IMR-90 (cell line): Measurements from ENCODE around the gene ARHGAP23. TPM values are rescaled to one million over a fixed set of nuclear protein-coding genes. Genes with fewer than 3 reads are reported as not detected.

Source experiments
- ATAC-seq: fragments of 200-7000 bp; cut with Tn5 transposase; 2 replicates; pipeline ENCODE4 v1.9.1; 2020; ENCODE audit warnings: low read depth, mild to moderate bottlenecking, moderate library complexity
- BruUV-seq: library from RNA; stranded (reverse); fragments of 400-500 nt; replicated peaks from 2 replicates; lab custom pipeline; 2021; lab: Mats Ljungman, UMichigan
- CTCF ChIA-PET: fragments of 300-600 bp; formaldehyde crosslinking; extraction: SDS; loops from one replicate; lab custom pipeline; 2021; ENCODE audit warnings: antibody characterized with exemption; lab: Yijun Ruan, JAX
- POLR2A ChIA-PET: fragments of 300-600 bp; sonication (Branson Sonifier 250); formaldehyde crosslinking; loops from one replicate; lab custom pipeline; 2022; ENCODE audit warnings: antibody characterized with exemption; ENCODE audit not compliant: unreplicated experiment; lab: Charles Lee
- DNase-seq: peaks from one replicate; pipeline ENCODE4 v3.0.0; 2013
- H2AFZ ChIP-seq: replicated peaks from 2 replicates; pipeline ENCODE3; 2013; ENCODE audit warnings: low read length, mild to moderate bottlenecking; ENCODE audit not compliant: poor library complexity
- H2AK5ac ChIP-seq: 2 replicates; pipeline ENCODE4 v1.6.1; 2013; ENCODE audit warnings: low read depth, low read length, inconsistent platforms
- H2AK9ac ChIP-seq: replicated peaks from 2 replicates; pipeline ENCODE3; 2013; ENCODE audit warnings: mild to moderate bottlenecking, low read depth, low read length, moderate library complexity; ENCODE audit not compliant: poor library complexity
- H2BK120ac ChIP-seq: 2 replicates; pipeline ENCODE4 v1.6.1; 2013; ENCODE audit warnings: low read depth, low read length, inconsistent platforms
- H2BK15ac ChIP-seq: 3 replicates; pipeline ENCODE4 v1.6.1; 2013; ENCODE audit warnings: low read depth, low read length, inconsistent platforms
- H2BK20ac ChIP-seq: 2 replicates; pipeline ENCODE4 v1.6.1; 2013; ENCODE audit warnings: low read depth, mild to moderate bottlenecking, inconsistent platforms, low read length, moderate library complexity
- H2BK5ac ChIP-seq: 2 replicates; pipeline ENCODE4 v1.6.1; 2013; ENCODE audit warnings: mild to moderate bottlenecking, low read depth, low read length, inconsistent platforms; ENCODE audit not compliant: poor library complexity, severe bottlenecking
- H3K14ac ChIP-seq: replicated peaks from 2 replicates; pipeline ENCODE4 v1.6.1; 2013; ENCODE audit warnings: low read depth, low read length, inconsistent platforms
- H3K18ac ChIP-seq: 2 replicates; pipeline ENCODE4 v1.6.1; 2013; ENCODE audit warnings: low read depth, low read length, control low read depth
- H3K23ac ChIP-seq: 2 replicates; pipeline ENCODE4 v1.6.1; 2013; ENCODE audit warnings: low read depth, low read length, inconsistent platforms
- H3K27ac ChIP-seq: 2 replicates; pipeline ENCODE4 v1.5.1; 2013; ENCODE audit warnings: mild to moderate bottlenecking, control low read depth, low read length; ENCODE audit not compliant: insufficient read depth
- H3K27me3 ChIP-seq: 2 replicates; pipeline ENCODE4 v1.6.1; 2013; ENCODE audit warnings: low read length; ENCODE audit not compliant: control insufficient read depth, insufficient read depth
- H3K36me3 ChIP-seq: 2 replicates; pipeline ENCODE4 v1.6.1; 2013; ENCODE audit warnings: low read length, mixed read lengths; ENCODE audit not compliant: control insufficient read depth, insufficient read depth
- H3K4ac ChIP-seq: 2 replicates; pipeline ENCODE4 v1.6.1; 2013; ENCODE audit warnings: low read depth, low read length, inconsistent platforms
- H3K4me1 ChIP-seq: 2 replicates; pipeline ENCODE4 v1.6.1; 2013; ENCODE audit warnings: low read length, mixed read lengths; ENCODE audit not compliant: control insufficient read depth, insufficient read depth
- H3K4me2 ChIP-seq: 2 replicates; pipeline ENCODE4 v1.6.1; 2013; ENCODE audit warnings: low read depth, mild to moderate bottlenecking, control low read depth, low read length, moderate library complexity
- H3K4me3 ChIP-seq: 2 replicates; pipeline ENCODE4 v1.5.1; 2013; ENCODE audit warnings: low read depth, mild to moderate bottlenecking, control low read depth, low read length, moderate library complexity; ENCODE audit not compliant: insufficient read depth
- H3K56ac ChIP-seq: 2 replicates; pipeline ENCODE4 v1.6.1; 2013; ENCODE audit warnings: low read length, inconsistent platforms; ENCODE audit not compliant: insufficient read depth; ENCODE audit errors: extremely low read depth
- H3K79me1 ChIP-seq, 2 experiments: 2 replicates each; pipeline ENCODE4 v1.6.1; 2013; ENCODE audit warnings: low read length in 2 of 2, inconsistent platforms in 1 of 2, low read depth in 1 of 2
- H3K9ac ChIP-seq: 2 replicates; pipeline ENCODE4 v1.6.1; 2013; ENCODE audit warnings: low read depth, low read length, control low read depth
- H3K9me1 ChIP-seq: 2 replicates; pipeline ENCODE4 v1.6.1; 2013; ENCODE audit warnings: low read length, inconsistent platforms; ENCODE audit not compliant: insufficient read depth
- H3K9me3 ChIP-seq: 2 replicates; pipeline ENCODE4 v1.6.1; 2013; ENCODE audit warnings: low read length; ENCODE audit not compliant: control insufficient read depth, insufficient read depth
- H4K20me1 ChIP-seq: 2 replicates; pipeline ENCODE4 v1.6.1; 2013; ENCODE audit warnings: low read length, inconsistent platforms; ENCODE audit not compliant: insufficient read depth
- H4K5ac ChIP-seq: 2 replicates; pipeline ENCODE4 v1.6.1; 2013; ENCODE audit warnings: mild to moderate bottlenecking, low read depth, low read length, control low read depth
- H4K8ac ChIP-seq, 2 experiments: 2 replicates each; pipeline ENCODE4 v1.6.1; 2013; ENCODE audit warnings: low read depth in 2 of 2, low read length in 2 of 2, control low read depth in 1 of 2, inconsistent platforms in 1 of 2
- H4K91ac ChIP-seq: 2 replicates; pipeline ENCODE4 v1.6.1; 2013; ENCODE audit warnings: low read depth, low read length, inconsistent platforms; ENCODE audit not compliant: insufficient read depth
- BHLHE40 ChIP-seq: fragments of 150-350 bp; IDR thresholded peaks from 2 replicates; pipeline ENCODE4 v1.6.1; 2016; ENCODE audit warnings: mild to moderate bottlenecking, low read depth, low read length
- CHD1 ChIP-seq: IDR thresholded peaks from 2 replicates; pipeline ENCODE4 v1.6.1; 2012; ENCODE audit warnings: low read depth, low read length, improper control_type of control experiment
- FOS ChIP-seq: fragments of 150-350 bp; IDR thresholded peaks from 2 replicates; pipeline ENCODE4 v1.6.1; 2016; ENCODE audit warnings: low read depth, low read length
- MAFK ChIP-seq: IDR thresholded peaks from 2 replicates; pipeline ENCODE4 v1.6.1; 2012; ENCODE audit warnings: low read depth, low read length, improper control_type of control experiment
- MAZ ChIP-seq: IDR thresholded peaks from 2 replicates; pipeline ENCODE4 v1.6.1; 2012; ENCODE audit warnings: low read depth, mild to moderate bottlenecking, low read length, improper control_type of control experiment, moderate library complexity, borderline replicate concordance
- MXI1 ChIP-seq: IDR thresholded peaks from 2 replicates; pipeline ENCODE4 v1.6.1; 2012; ENCODE audit warnings: low read depth, mild to moderate bottlenecking, low read length, moderate library complexity, borderline replicate concordance
- NFE2L2 ChIP-seq: fragments of 150-350 bp; IDR thresholded peaks from 2 replicates; pipeline ENCODE4 v1.6.1; 2016; ENCODE audit warnings: low read depth, mild to moderate bottlenecking, low read length
- RAD21 ChIP-seq: IDR thresholded peaks from 2 replicates; pipeline ENCODE4 v1.6.1; 2012; ENCODE audit warnings: low read length, improper control_type of control experiment
- WGBS, 2 experiments: methylation state at CpG; one replicate each; pipeline versions ENCODE4 v1.1.5 to v1.1.7; 2013; ENCODE audit warnings: missing lambda C conversion rate in 2 of 2; ENCODE audit not compliant: insufficient read length in 1 of 2; ENCODE audit errors: extremely low coverage in 2 of 2; 5-methylcytosine and 5-hydroxymethylcytosine counted together
- dilution Hi-C: fragments of 300-500 bp; cut with HindIII; formaldehyde crosslinking; loops from one replicate; pipeline ENCODE4 v1.14.3; 2018; ENCODE audit warnings: low sequenced_read_pairs; ENCODE audit not compliant: unreplicated experiment
- in situ Hi-C: fragments of 300-500 bp; cut with MboI; formaldehyde crosslinking; loops from 3 replicates; pipeline ENCODE4 v1.14.3; 2019; ENCODE audit warnings: low sequenced_read_pairs, inconsistent platforms, mixed read lengths
- intact Hi-C: fragments of 100-400 bp; cut with micrococcal nuclease; formaldehyde crosslinking; loops from 2 replicates; pipeline ENCODE4 v1.10.0; 2022
- polyA plus RNA-seq, 3 experiments: library from polyadenylated mRNA; depleted of rRNA; stranded (reverse); fragments of >200 nt; gene quantifications; 2 replicates each; pipeline ENCODE4 v1.2.3, GENCODE V29; 2012; ENCODE audit warnings: low replicate concordance in 1 of 3
- total RNA-seq: library from RNA; depleted of rRNA; stranded (reverse); fragments of >200 nt; gene quantifications from 2 replicates; pipeline ENCODE4 v1.2.3, GENCODE V29; 2012
- TF ChIP-seq, protein P1 (sequence below): fragments of 150-350 bp; IDR thresholded peaks from 2 replicates; pipeline ENCODE4 v1.6.1; 2016; ENCODE audit warnings: low read depth, mild to moderate bottlenecking, low read length, moderate library complexity, borderline replicate concordance
- TF ChIP-seq, protein P2 (sequence below): fragments of 150-350 bp; IDR thresholded peaks from 2 replicates; pipeline ENCODE4 v1.6.1; 2017; ENCODE audit warnings: mild to moderate bottlenecking, antibody characterized with exemption, low read length, low read depth
- TF ChIP-seq, protein P3 (sequence below): conservative IDR thresholded peaks from 2 replicates; pipeline ENCODE4 v1.5.1; 2012; ENCODE audit warnings: mild to moderate bottlenecking, low read depth, low read length, improper control_type of control experiment

Gene ARHGAP23
- total and polyA plus RNA-seq, 2 of the 4 experiments (the other 2 are of a cell fraction): 9.3 to 43.3 TPM

DNA sequence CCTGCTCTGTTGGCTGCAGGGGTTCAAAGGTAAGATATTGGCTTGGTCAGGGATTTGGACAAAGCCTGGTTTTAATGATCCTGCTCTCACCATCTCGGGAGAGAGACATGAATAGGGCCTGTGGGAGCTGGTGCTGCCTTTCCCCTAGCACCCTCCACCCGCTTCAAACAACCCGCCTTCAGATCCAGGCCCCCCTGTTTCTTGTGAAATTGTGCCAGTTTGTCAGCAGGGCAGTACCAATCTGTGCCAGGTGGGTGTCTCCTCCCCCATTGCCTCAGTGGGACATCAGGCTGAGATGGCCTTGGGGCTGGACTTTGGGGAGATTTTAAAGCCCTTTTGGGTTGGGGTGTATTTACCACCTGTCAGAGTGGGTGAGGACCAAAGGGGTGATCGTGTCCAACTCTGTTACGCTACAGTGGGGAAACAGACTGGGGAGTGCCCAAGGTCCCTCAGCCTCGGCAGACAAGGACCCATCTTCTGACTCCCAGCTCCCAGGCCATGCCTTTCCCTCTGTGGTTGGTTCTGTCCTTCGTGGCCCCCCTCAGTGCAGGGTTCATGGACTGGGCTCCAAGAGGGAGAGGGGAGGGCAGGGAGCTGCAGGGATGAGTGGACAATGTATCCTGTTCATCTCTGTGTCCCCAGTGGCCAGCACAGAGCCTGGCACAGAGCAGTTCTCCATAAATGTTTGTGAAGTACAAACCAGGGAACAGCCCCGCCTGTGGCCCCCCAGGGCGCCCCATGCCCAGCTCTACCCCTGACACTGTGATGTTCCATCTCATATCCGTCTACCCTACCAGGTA, 3.3 kb downstream of the ARHGAP23 start:
- H3K4me2 ChIP-seq: no peak overlapping the region; the same call in 1 of the 2 replicates

More for the DNA sequence above, 3.3 kb downstream of the ARHGAP23 start:
- Histone ChIP-seq H2AK5ac (peak overlapping the region; percentile 51; the same call in 1 of the 2 replicates), H2BK5ac (no peak overlapping the region), H2BK20ac (no peak overlapping the region), H3K56ac (no peak overlapping the region), H4K8ac (no peak overlapping the region), H4K20me1 (peaks cover 77% of the 10 kb centered on the region), H4K91ac (no peak overlapping the region), H3K14ac (no peak overlapping the region), H3K79me1 (peaks cover 29 to 84% of the 10 kb centered on the region in 2 experiments), H4K5ac (no peak overlapping the region), H3K4me3 (no peak overlapping the region), H2BK120ac (no peak overlapping the region), H3K23ac (peak overlapping the region; percentile 52), H3K27ac (no peak overlapping the region), H3K9ac (no peak overlapping the region), H3K9me3 (no peaks in the 10 kb centered on the region), H3K27me3 (no peaks in the 10 kb centered on the region), H3K4ac (no peak overlapping the region), H2AK9ac (no peak overlapping the region), H3K36me3 (peaks cover 3% of the 10 kb centered on the region; the same call in 1 of the 2 replicates), H3K9me1 (peaks cover 19% of the 10 kb centered on the region), H2BK15ac (no peak overlapping the region), H3K18ac (no peak overlapping the region), H2AFZ (no peak overlapping the region), H3K4me1 (peaks cover 32% of the 10 kb centered on the region)
- dilution Hi-C loops: no loop called here
- intact Hi-C loops: no loop called here
- 40% methylated on average over 1 of the region's 10 CpGs; no CpG with 5 or more reads in 1 of the 2 experiments for WGBS, 2 experiments
- TF ChIP-seq, protein P1, sequence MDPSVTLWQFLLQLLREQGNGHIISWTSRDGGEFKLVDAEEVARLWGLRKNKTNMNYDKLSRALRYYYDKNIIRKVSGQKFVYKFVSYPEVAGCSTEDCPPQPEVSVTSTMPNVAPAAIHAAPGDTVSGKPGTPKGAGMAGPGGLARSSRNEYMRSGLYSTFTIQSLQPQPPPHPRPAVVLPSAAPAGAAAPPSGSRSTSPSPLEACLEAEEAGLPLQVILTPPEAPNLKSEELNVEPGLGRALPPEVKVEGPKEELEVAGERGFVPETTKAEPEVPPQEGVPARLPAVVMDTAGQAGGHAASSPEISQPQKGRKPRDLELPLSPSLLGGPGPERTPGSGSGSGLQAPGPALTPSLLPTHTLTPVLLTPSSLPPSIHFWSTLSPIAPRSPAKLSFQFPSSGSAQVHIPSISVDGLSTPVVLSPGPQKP: no peak
- TF ChIP-seq MAZ (no peak), MXI1 (no peak), NFE2L2 (no peak), FOS (no peak), CHD1 (no peak), RAD21 (no peak), MAFK (no peak), BHLHE40 (no peak)
- TF ChIP-seq, protein P2, sequence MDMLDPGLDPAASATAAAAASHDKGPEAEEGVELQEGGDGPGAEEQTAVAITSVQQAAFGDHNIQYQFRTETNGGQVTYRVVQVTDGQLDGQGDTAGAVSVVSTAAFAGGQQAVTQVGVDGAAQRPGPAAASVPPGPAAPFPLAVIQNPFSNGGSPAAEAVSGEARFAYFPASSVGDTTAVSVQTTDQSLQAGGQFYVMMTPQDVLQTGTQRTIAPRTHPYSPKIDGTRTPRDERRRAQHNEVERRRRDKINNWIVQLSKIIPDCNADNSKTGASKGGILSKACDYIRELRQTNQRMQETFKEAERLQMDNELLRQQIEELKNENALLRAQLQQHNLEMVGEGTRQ: no peak
- TF ChIP-seq, protein P3, sequence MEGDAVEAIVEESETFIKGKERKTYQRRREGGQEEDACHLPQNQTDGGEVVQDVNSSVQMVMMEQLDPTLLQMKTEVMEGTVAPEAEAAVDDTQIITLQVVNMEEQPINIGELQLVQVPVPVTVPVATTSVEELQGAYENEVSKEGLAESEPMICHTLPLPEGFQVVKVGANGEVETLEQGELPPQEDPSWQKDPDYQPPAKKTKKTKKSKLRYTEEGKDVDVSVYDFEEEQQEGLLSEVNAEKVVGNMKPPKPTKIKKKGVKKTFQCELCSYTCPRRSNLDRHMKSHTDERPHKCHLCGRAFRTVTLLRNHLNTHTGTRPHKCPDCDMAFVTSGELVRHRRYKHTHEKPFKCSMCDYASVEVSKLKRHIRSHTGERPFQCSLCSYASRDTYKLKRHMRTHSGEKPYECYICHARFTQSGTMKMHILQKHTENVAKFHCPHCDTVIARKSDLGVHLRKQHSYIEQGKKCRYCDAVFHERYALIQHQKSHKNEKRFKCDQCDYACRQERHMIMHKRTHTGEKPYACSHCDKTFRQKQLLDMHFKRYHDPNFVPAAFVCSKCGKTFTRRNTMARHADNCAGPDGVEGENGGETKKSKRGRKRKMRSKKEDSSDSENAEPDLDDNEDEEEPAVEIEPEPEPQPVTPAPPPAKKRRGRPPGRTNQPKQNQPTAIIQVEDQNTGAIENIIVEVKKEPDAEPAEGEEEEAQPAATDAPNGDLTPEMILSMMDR: no peak
- ATAC-seq (no peak), DNase-seq (no peak)
- ChIA-PET POLR2A (no interaction called here), CTCF (interaction anchor here (0.8 kb wide), 1 partner anchor 82 kb away, joined by 3 read pairs; no protein-coding TSS in a partner anchor)
- BruUV-seq: no TSS peak
- in situ Hi-C loops: no loop called here
